Measurements from ENCODE around the gene TP63.

TP63 gene

DNA sequence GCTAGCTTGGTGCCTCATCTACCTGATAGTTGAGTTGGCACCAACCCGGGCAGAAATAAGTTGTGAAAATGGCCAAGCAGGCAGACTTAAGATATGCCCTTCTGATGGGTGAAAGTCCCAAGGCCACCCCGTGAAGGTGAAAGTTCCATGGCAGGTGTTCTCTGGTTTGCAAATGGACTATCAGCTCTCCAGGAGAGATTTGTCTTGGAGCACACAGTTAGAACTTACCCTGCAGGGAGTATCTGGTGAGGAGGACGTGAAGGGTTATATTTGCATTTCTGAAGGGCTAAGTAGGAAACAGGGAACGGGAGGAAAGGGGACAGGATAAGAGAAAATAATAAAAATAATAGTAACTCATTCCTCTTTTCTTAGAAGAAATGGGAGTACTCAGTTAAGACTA is 220.5 kb downstream of the TP63 start:
- DNase-seq (ENCODE audit: low read depth, low spot score) = no peak

DNA sequence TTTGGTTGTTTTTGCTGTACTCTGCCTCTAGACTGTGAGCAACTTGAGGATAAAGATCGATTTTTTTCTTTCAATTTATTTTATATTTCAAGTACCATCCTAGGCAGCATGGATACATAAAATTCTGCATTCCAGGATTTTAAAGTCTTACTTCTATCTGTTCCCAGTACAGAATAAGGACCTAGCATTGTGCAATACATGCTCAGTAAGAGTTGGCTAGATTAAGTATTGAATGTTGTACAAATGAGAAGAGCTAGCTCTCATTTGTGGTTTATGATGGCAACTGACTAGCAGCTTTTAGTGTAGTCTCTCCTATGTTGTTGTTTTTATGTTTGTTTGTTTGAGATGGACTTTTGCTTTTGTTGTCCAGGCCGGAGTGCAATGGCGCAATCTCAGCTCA is 222.7 kb downstream of the TP63 start:
- DNase-seq (ENCODE audit: low read depth, low spot score) = no peak

DNA sequence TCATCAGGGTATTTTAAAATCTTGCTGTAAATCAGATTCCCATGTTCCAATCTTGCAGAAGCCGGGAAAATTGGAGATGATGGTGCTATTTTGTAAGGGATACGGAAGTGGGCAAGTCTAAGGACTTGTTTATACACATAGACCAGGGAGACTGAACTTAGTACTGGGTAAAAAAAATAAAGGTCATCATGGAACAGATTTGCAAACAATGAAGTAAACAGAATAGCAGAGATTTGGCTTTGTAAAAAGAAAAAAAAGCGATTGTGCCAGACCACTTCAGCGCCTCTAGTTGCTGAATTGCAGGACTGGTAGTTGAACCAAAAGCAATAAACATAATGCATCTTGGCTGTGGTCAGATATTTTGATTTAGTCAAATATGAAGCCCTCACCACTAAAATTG is 229.1 kb downstream of the TP63 start:
- no peak for DNase-seq (ENCODE audit: low read depth, low spot score)

DNA sequence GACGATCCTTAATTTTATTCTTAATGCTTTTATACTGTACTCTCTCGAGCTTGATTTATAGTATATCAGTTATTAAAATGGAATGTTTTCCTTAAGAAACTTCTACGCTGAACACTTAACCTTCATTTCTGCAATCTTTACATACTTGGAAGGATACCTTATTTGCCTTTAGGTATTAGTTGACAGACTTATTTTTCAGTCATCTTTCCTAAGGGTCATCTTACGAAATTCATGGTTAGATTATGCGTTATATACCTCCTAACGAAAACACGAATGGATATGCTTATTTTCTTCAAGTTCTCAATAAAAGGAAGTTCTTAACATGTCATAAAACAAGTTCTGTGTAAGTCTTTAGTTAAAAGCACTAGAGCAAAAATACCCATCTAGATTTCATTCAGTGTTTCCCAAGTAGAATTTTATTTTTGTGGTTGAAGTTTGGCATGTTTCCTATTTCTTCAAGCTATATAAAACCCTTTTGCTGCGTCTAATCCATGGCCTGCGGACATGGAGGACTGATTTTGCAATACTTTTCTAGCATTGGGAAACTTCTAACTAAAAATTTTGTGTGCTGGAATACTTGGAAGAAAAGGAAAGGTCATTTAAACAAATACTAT is 231.3 kb downstream of the TP63 start:
- no peak for DNase-seq (ENCODE audit: low read depth, low spot score)

DNA sequence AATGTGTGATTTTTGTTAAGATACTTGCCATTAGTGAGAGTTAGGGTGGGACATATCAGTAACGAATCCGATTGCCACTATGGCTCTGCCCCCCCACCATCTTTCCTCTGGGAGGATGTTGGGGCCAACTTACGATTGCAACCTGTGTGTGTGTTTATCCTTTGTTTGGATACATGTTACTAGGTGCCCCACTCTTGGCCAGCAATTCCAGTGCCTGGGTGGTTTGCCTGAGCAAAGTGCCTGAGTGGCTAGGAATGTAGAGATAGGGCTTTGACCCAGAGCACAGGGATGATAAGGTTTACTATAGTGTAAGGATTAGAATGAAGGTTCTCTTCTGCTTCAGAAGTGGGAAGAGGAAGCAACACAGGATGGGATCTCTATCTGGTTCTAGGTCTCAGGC is 231.8 kb downstream of the TP63 start:
- no peak for DNase-seq (ENCODE audit: low read depth, low spot score)

DNA sequence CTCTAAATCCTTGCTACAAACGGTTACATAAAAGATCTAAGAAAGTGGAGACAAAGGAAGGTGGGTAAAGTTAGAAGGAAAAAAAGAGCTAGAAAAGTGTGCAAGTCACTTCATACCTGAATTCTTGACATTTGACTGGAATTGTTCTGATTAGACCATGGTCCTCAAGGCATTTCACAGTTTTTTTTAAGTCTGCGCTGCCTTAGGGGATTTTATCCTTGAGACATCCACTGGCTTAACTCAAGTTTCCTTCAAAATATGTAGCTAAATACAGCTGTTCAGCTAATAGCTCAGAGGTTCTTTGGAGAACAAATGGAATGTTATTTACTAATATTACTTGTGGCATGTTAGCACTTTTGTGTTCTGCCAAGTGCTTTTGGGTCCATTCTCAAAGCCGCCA is 236.9 kb downstream of the TP63 start:
- DNase-seq (ENCODE audit: low read depth, low spot score) = no peak

DNA sequence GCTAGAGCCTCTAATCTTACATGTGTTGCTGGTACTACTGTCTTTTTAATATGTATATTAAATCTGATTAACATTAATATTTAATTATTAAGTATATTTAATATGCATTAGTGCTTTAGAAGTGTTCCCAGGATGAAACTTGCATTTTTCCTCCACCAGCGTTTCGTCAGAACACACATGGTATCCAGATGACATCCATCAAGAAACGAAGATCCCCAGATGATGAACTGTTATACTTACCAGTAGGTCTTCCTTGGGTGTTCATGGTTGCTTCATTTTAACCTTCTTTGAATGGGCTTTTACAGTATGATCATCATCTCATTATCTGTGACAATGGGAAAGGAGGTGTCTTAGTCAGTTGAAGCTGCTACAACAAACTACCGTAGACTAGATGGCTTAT is 238.0 kb downstream of the TP63 start:
- no peak for DNase-seq (ENCODE audit: low read depth, low spot score)

DNA sequence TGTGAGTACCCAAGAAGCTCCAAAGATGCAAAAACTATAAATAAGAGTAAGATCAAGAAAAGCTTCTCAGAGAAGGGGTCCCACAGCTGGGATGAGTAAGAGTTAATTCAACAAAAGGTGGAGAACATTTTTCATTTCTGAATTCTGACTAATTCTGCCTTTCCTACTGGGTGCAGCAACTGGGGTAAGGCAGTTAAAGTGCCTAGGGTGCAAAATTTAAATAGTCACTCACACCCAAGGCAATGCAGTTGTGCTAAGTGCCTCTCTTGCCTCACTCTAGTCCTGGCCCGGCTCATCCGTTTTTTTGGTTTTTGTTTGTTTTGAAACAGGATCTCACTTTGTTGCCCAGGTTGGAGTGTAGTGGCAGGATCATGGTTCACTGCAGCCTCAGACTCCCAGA is 240.2 kb downstream of the TP63 start:
- DNase-seq (ENCODE audit: low read depth, low spot score) = no peak

DNA sequence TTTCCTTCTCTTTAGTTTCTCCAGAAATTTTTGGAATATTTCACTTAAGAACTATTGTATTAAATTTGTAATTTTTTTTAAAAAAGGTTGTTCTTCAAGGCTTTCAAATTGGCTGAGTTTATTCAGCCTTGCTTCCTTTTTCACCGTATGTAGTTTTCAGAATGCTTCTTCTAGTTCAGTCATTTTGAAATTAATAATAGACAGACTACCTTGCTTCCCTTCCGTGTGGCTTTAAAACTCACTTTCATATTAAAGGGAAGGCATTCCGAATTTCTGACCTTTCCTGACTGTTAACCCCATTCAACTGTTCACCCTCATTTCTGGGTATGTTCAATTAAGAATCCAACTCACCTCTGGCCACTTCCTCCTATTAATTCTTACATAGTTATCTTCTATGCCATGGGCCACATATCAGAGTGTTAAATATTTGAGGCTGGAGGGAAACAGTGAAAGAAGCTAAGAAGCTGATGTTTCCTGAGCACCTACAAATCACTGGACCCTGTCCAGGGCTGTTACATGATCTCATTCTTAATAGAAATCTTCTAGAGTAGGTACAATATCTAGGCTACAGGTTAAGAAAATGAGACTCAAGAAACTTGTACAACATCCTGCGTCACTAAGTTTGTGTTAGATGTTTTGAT is 252.0 kb downstream of the TP63 start:
- DNase-seq (ENCODE audit: low read depth, low spot score) = no peak

DNA sequence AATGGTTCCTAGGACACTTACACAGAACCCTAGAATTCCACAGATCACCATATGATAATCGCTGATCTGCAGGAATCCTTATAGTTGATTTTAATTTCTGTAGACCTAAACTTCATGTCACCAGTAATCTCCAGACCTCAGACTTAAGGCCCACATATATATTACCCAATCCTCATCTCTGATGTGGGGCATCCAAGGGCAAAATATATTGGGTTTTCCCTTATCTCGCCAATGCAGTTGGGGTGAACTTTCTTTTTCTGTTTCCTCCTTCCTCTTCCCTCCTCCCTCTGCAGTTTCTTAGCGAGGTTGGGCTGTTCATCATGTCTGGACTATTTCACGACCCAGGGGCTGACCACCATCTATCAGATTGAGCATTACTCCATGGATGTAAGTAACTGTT is 259.3 kb downstream of the TP63 start:
- DNase-seq (ENCODE audit: low read depth, low spot score) = no peak

DNA sequence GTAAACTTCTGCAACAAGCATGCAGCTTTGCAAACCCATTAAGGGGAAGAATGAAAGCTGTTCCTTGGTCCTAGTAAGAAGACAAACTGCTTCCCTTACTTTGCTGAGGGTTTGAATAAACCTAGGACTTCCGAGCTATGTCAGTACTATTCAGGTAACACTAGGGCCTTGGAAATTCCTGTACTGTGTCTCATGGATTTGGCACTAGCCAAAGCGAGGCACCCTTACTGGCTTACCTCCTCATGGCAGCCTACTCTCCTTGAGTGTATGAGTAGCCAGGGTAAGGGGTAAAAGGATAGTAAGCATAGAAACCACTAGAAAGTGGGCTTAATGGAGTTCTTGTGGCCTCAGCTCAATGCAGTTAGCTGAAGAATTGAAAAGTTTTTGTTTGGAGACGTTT is 265.3 kb downstream of the TP63 start:
- no peak for DNase-seq (ENCODE audit: low read depth, low spot score)

DNA sequence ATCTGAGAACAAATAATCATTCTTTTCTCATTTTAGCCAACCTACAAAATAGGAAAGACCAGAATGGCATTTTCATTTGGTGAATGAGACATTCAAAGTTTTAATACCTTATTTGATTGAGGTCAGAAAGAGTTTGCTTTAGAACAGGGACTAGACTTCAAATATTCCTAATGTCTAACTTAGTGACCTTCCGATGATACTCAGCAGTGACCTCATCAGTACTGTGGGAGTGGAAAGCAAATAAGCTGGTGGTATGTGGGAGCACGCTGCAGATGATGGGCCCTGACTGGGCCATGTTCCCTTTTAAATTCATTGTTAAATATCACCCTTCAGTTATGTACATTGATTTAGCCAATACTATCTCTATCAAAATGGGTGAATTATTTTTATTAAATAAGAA is 266.2 kb downstream of the TP63 start:
- no peak for DNase-seq (ENCODE audit: low read depth, low spot score)

DNA sequence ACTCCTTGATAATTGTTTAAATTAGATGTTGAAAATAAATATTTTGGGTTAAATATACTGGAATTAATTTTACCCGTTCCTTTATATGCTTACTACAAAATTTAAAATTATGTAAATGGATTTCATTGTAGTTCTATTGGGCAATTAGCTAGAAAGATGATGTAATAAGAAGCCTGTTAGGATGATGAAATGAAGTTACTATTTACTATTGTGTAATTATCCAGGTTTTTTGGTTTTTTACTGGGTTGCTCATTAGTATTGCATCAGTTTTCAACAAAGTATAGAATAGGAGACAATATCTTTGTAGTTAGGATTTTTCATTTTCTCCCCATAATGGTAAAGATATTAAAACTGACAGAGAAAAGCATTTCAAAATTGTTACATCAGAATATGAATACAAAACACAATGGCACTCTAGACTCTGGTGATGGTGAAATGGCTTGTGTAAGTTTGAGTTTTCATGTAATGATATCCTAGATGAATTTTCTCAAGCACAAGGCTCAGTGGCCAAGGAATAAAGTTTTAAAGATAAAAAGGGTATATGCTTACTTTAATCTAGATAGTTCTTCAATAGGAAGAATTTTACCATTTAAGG is 267.5 kb downstream of the TP63 start:
- DNase-seq (ENCODE audit: low read depth, low spot score) = no peak

DNA sequence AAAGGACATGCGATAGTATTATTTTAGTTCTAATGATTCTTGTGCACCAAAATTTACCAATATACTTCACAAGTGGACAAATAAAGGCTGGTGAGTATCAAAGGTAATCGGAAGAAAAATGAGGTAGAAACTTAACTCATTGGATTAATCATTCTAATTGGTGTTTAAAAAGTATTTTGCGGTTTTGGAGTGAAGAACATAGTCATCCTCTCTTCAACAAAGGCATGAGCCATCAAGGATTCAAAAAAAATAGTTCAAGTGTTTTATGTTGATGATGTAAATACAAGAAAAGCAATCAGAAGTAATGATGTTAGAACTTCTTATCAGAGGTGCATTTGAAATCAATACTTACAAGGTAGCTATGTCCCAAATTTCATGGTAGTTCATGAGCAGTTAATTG is 268.0 kb downstream of the TP63 start:
- no peak for DNase-seq (ENCODE audit: low read depth, low spot score)

DNA sequence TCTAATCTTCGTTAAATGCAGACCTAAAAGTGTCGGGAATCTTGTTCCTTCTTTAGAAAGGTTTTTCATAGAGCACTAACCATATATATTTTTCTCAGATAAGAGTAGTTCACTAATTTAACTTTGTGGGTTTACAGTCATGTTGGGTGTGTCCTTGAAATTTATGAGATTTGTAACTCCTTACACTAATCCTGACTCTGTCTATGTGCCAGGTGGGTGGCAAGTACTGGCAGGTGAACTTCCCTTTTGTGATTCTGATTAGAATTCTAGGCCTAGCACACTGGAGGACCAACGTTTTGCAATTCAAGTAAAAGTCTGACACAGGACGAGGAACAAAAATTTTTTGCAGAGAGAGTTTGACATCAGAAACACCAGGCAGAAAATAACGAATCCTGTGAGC is 269.4 kb downstream of the TP63 start:
- no peak for DNase-seq (ENCODE audit: low read depth, low spot score)

DNA sequence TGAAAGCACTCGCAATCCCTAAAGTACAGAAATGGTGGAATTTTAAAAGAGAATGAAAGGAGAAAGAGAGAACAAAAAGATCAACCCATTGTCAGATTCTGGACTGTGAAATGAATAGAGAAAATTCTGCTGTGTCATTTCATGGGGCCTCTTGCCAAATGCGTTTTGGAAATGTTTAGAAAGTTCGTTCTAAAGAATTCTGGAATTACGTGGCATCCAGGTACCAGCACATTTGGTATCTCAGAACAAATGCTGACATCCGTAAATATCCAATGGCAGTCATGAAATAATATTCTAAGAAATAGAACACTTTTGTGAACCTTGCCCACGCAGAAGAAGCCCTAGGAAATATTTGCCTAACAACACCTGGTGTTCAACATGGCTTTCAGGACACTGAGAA is 270.3 kb downstream of the TP63 start:
- no peak for DNase-seq (ENCODE audit: low read depth, low spot score)

DNA sequence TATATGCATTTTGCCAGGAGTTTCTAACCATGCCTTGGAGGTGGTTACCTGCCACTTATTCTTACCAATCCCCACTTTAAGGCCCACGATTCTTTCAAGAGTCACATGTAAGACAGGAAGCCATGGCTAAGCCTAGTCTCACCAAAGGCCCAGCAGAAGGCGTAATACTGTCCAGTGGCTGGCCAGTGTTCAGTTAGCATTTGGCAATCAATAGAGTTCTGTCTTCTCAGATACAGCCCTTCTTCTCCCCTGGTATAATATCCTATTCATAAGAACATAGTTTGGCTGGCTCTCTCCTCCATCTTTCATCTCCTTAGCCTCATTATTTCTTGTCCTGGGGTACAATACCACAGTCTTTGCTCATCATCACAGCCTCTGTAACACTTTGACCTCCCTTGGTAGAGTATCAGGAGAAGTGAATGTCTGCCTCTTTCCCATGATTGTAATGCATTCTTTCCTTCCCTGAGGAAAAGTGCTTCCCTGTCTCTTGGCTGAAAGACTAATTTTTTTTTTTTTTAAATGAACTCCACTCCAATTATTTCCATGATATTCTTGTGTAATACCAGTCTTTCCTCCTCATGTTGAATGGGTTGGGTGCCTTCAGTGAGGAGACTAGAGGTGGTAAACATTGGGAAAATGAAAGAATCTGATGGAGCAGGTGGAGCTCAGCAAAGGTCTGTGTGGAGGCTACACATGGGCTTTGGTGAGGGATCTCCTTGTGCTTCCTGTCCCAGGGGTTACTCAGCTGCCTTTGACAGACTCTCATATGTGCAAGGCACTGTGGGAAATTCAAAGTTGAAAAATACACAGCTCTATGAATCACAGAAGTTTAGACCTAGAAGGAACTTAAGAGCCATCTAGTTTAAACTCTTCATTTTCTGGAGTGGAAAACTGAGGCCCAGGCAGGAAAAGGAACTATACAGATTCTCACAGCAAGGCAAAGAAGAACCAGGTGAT is 271.3 kb downstream of the TP63 start:
- no peak for DNase-seq (ENCODE audit: low read depth, low spot score)

DNA sequence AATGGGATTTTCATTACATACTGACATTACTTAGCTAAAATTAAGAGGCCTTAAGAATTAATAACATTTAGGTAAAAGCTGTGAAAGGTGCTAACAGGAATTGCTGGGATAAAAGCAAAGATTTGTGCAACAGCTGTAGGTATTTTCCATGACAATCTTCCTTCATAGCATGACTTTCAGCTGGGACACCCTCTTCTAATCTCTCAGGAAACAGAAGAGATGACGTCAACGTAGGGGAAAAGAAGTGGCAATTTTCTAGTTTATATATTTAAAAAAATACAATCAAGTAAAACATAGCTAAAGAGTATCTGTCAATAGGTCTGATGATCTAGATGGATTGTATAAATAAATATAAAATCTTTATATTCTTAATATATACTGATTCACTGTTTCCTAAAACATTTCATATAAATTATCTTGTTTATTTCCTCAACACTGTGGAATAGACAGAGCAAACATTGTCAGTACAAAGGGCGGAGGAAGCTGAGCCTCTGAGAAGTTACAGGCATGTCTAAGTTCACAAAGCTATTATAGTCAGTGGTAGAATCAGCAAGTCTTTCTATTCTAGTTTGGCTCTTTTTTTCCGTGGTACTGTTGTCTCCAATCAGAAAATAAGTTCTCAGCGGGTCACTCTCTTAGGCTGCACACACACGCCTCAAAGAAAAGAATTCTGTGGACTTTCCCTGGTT is 272.5 kb downstream of the TP63 start:
- no peak for DNase-seq (ENCODE audit: low read depth, low spot score)

DNA sequence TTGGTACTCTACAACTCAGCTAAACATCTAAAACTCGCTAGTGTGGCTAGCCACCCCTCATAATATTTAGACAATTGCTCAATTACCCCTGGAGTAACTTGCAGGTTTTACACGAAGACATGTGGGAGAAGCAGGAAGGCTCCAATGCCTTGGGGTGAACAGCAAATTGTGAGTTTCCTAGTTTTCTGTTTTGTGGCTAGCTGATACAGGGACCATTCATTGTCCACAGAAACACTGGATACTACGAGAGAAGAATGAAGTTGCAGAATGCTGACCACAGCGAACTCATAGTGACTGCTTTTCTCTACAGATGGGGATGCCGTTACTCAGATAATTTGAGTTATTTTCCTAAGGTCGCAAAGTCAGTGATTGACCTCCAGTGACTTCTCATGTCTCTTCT is 276.6 kb downstream of the TP63 start:
- DNase-seq (ENCODE audit: low read depth, low spot score) = no peak

DNA sequence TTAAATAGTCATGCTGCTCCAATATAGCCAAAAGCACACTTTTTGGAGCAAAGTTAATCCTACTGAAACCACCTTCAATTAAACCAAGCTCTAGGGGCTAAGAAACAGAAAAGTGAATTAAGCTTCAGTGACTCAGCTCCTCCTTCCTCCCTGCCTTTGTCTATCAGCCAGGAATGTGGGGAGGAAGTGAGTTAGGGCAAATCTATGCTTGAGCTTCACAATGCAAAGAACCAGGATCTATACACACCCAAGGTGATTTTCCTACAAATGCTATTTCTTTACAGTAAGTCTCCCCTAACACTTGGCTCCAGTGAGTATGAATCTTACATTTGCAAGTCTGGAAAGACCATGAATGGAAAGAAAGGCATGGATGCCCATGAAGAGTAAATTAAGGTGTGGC is 277.5 kb downstream of the TP63 start:
- DNase-seq (ENCODE audit: low read depth, low spot score) = no peak

DNA sequence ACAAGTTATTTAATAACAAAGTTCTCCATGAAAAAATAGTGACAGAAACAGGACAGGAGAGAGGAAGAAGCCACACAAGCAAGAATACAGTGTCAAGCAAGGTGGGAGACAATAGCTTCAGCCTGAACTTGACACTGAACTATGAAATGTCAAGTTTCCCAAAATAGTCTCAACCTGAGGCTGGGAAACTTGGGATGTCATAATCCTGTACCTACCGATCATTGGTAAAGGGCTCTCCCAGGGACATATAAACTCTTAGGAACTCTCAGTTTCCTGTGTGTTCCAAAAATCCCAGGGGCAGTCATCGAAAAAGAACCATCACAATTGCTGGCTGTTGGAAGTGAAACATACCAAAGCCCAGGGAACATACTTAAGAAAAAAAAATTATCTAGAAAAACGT is 277.9 kb downstream of the TP63 start:
- DNase-seq (ENCODE audit: low read depth, low spot score) = no peak

DNA sequence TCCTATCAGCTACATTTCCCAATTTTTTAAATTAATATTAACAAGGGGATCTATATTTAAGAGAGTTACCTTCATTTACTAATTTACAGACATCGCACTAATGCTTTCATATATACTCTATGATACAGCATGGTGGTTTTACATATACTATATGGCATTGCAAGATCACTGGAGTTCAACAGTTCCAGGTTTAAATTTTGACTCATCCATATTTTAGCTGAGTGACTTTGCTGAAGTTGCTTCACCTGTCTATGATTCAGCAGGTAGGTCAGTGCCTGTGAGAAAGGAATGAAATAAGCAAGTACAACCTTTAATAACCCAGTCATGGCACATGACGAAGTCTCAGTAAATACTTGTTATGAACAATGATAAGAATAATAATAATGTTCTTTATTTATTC is 278.4 kb downstream of the TP63 start:
- no peak for DNase-seq (ENCODE audit: low read depth, low spot score)

Data from activated naive CD8-positive, alpha-beta T cell treated with anti-CD3 and anti-CD28 coated beads, Interleukin-2, amount 50 U/mL, for 16 hours (primary cell).